ENCODE measurements around the gene IRF6.

DNA sequence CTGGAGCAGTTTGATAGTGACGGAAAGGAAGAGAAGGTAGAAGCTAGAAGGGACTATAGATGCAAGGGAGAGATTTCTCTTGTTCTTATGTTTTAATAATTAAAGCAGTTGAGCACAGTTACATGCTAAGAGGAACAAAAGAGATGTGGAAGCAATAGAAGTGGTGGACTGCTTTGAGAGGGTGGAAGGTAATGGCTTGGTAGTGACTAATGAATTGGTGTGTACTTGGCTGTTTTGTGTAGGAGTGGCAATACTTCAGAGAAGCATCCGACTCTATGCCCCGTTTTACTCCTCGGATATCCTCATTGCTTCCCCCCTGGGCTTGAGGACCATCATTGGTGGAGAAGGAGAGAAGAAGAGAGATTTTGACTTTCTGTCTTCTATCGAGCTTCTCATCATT lies 34.7 kb upstream of the IRF6 start:
- TF ChIP-seq TAF1 (IDR thresholded peaks at IDR 0.05; ENCODE audit: low read depth) (no peak), MXI1 (conservative IDR thresholded peaks at IDR 0.05; ENCODE audit: poor library complexity, severe bottlenecking) (no peak), POLR2AphosphoS5 (IDR thresholded peaks at IDR 0.05) (no peak), EP300 (conservative IDR thresholded peaks at IDR 0.05; ENCODE audit: poor library complexity, severe bottlenecking) (no peak), SMC3 (conservative IDR thresholded peaks at IDR 0.05; ENCODE audit: poor library complexity) (no peak)
- TF ChIP-seq, protein P1, sequence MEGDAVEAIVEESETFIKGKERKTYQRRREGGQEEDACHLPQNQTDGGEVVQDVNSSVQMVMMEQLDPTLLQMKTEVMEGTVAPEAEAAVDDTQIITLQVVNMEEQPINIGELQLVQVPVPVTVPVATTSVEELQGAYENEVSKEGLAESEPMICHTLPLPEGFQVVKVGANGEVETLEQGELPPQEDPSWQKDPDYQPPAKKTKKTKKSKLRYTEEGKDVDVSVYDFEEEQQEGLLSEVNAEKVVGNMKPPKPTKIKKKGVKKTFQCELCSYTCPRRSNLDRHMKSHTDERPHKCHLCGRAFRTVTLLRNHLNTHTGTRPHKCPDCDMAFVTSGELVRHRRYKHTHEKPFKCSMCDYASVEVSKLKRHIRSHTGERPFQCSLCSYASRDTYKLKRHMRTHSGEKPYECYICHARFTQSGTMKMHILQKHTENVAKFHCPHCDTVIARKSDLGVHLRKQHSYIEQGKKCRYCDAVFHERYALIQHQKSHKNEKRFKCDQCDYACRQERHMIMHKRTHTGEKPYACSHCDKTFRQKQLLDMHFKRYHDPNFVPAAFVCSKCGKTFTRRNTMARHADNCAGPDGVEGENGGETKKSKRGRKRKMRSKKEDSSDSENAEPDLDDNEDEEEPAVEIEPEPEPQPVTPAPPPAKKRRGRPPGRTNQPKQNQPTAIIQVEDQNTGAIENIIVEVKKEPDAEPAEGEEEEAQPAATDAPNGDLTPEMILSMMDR (IDR thresholded peaks at IDR 0.05; ENCODE audit: poor library complexity, severe bottlenecking) = no peak
- TF ChIP-seq, protein P2, sequence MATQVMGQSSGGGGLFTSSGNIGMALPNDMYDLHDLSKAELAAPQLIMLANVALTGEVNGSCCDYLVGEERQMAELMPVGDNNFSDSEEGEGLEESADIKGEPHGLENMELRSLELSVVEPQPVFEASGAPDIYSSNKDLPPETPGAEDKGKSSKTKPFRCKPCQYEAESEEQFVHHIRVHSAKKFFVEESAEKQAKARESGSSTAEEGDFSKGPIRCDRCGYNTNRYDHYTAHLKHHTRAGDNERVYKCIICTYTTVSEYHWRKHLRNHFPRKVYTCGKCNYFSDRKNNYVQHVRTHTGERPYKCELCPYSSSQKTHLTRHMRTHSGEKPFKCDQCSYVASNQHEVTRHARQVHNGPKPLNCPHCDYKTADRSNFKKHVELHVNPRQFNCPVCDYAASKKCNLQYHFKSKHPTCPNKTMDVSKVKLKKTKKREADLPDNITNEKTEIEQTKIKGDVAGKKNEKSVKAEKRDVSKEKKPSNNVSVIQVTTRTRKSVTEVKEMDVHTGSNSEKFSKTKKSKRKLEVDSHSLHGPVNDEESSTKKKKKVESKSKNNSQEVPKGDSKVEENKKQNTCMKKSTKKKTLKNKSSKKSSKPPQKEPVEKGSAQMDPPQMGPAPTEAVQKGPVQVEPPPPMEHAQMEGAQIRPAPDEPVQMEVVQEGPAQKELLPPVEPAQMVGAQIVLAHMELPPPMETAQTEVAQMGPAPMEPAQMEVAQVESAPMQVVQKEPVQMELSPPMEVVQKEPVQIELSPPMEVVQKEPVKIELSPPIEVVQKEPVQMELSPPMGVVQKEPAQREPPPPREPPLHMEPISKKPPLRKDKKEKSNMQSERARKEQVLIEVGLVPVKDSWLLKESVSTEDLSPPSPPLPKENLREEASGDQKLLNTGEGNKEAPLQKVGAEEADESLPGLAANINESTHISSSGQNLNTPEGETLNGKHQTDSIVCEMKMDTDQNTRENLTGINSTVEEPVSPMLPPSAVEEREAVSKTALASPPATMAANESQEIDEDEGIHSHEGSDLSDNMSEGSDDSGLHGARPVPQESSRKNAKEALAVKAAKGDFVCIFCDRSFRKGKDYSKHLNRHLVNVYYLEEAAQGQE (IDR thresholded peaks at IDR 0.05; ENCODE audit: borderline replicate concordance) = no peak
